Activated CD8-positive, alpha-beta memory T cell treated with anti-CD3 and anti-CD28 coated beads, Interleukin-2, amount 50 U/mL, for 24 hours (primary cell): Measurements from ENCODE around the gene ZNF488.

Experiments
- DNase-seq: peaks from one replicate; pipeline ENCODE4 v3.0.0-alpha.2; 2020; ENCODE audit errors: extremely low read depth

Gene ZNF488

GRCh38 chr10:47349941-47350371, 34.1 kb downstream of the ZNF488 start:
- DNase-seq = no peak

- DNase-seq = no peak
Measured at GRCh38 chr10:47349516-47349915, 34.6 kb downstream of the ZNF488 start.

GRCh38 chr10:47348661-47349470, 35.2 kb downstream of the ZNF488 start:
- DNase-seq = no peak

GRCh38 chr10:47348138-47348651, 35.9 kb downstream of the ZNF488 start, which contains the start of gene RBP3:
RBP3 (plus strand) TSS chr10:47348363; CDS start chr10:47348485, 122 bp downstream.
- no peak for DNase-seq

GRCh38 chr10:47347303-47347675, 36.8 kb downstream of the ZNF488 start:
- no peak for DNase-seq

- DNase-seq = no peak
Measured at GRCh38 chr10:47346581-47347302, 37.4 kb downstream of the ZNF488 start.

- DNase-seq = no peak
Measured at GRCh38 chr10:47344996-47345870, 38.9 kb downstream of the ZNF488 start.

GRCh38 chr10:47340608-47341170, 43.4 kb downstream of the ZNF488 start:
- DNase-seq = peak; percentile 39

GRCh38 chr10:47339759-47340607, 44.1 kb downstream of the ZNF488 start:
- DNase-seq = no peak

- no peak for DNase-seq
Measured at GRCh38 chr10:47339186-47339735, 44.8 kb downstream of the ZNF488 start.

- no peak for DNase-seq
Measured at GRCh38 chr10:47337310-47337709, 46.8 kb downstream of the ZNF488 start.

- no peak for DNase-seq
Measured at GRCh38 chr10:47336387-47337134, 47.5 kb downstream of the ZNF488 start.

GRCh38 chr10:47335906-47336305, 48.2 kb downstream of the ZNF488 start:
- no peak for DNase-seq

GRCh38 chr10:47334466-47335295, 49.4 kb downstream of the ZNF488 start:
- DNase-seq = no peak

- DNase-seq = no peak
Measured at GRCh38 chr10:47333532-47333931, 50.6 kb downstream of the ZNF488 start.

GRCh38 chr10:47332946-47333345, 51.1 kb downstream of the ZNF488 start:
- DNase-seq = no peak

- no peak for DNase-seq
Measured at GRCh38 chr10:47332371-47332770, 51.7 kb downstream of the ZNF488 start.

- no peak for DNase-seq
Measured at GRCh38 chr10:47331954-47332353, 52.1 kb downstream of the ZNF488 start.

GRCh38 chr10:47331491-47331890, 52.6 kb downstream of the ZNF488 start:
- no peak for DNase-seq
